Measurements from ENCODE around the gene TBC1D1.
"Not testable (repeated sequence)": the region's sequence is repeated elsewhere in the genome, so short reads cannot be mapped to it uniquely, and the experiment has no call there.

Gene TBC1D1

GRCh38 chr4:37891260-37892159, 626 bp downstream of the TBC1D1 start:
- DNase-seq (ENCODE audit: low read depth), result no peak

GRCh38 chr4:37892641-37893040, 1.8 kb downstream of the TBC1D1 start:
- DNase-seq (ENCODE audit: low read depth), result no peak

GRCh38 chr4:37893164-37893563, 2.3 kb downstream of the TBC1D1 start:
- no peak for DNase-seq (ENCODE audit: low read depth)

- DNase-seq (ENCODE audit: low read depth), result no peak
These were observed 4.4 kb downstream of the TBC1D1 start for GRCh38 chr4:37895271-37895670.

GRCh38 chr4:37896206-37896860, 5.4 kb downstream of the TBC1D1 start:
- DNase-seq (ENCODE audit: low read depth), result no peak

GRCh38 chr4:37902212-37902611, 11.3 kb downstream of the TBC1D1 start:
- no peak for DNase-seq (ENCODE audit: low read depth)

GRCh38 chr4:37902738-37903693, 12.1 kb downstream of the TBC1D1 start:
- no peak for DNase-seq (ENCODE audit: low read depth)

- DNase-seq (ENCODE audit: low read depth), result no peak
These were observed 13.0 kb downstream of the TBC1D1 start for GRCh38 chr4:37903901-37904300.

- DNase-seq (ENCODE audit: low read depth), result no peak
These were observed 13.9 kb downstream of the TBC1D1 start for GRCh38 chr4:37904824-37905223.

GRCh38 chr4:37905533-37906169, 14.8 kb downstream of the TBC1D1 start:
- no peak for DNase-seq (ENCODE audit: low read depth)

- DNase-seq (ENCODE audit: low read depth), result no peak
These were observed 17.8 kb downstream of the TBC1D1 start for GRCh38 chr4:37908488-37909331.

GRCh38 chr4:37909332-37910090, 18.6 kb downstream of the TBC1D1 start:
- DNase-seq (ENCODE audit: low read depth), result no peak

- DNase-seq (ENCODE audit: low read depth), result no peak
These were observed 19.2 kb downstream of the TBC1D1 start for GRCh38 chr4:37910091-37910486.

GRCh38 chr4:37914539-37914938, 23.7 kb downstream of the TBC1D1 start:
- DNase-seq (ENCODE audit: low read depth), result no peak

- no peak for DNase-seq (ENCODE audit: low read depth)
These were observed 26.5 kb downstream of the TBC1D1 start for GRCh38 chr4:37917388-37917787.

GRCh38 chr4:37918653-37919052, 27.8 kb downstream of the TBC1D1 start:
- DNase-seq (ENCODE audit: low read depth), result no peak

- peak; percentile 63 for DNase-seq (ENCODE audit: low read depth)
These were observed 31.4 kb downstream of the TBC1D1 start for GRCh38 chr4:37922328-37922727.

- DNase-seq (ENCODE audit: low read depth), result not testable (repeated sequence)
These were observed 32.2 kb downstream of the TBC1D1 start for GRCh38 chr4:37923089-37923488.

- no peak for DNase-seq (ENCODE audit: low read depth)
These were observed 34.1 kb downstream of the TBC1D1 start for GRCh38 chr4:37924946-37925345.

- DNase-seq (ENCODE audit: low read depth), result no peak
These were observed 36.5 kb downstream of the TBC1D1 start for GRCh38 chr4:37927434-37927833.

All from stromal cell of bone marrow (primary cell).